Osteocyte (in vitro differentiated cells): ENCODE measurements around the gene TNS4. TPM values are rescaled to one million over a fixed set of nuclear protein-coding genes. Genes with fewer than 3 reads are reported as not detected.

Source experiments
- DNase-seq: peaks from one replicate; pipeline ENCODE4 v3.0.0; 2021; ENCODE audit warnings: mixed read lengths; ENCODE audit not compliant: unreplicated experiment; ENCODE audit errors: extremely low spot score
- H3K27ac Mint-ChIP-seq: one replicate; pipeline ENCODE4 v1.8.0; 2021; ENCODE audit warnings: mild to moderate bottlenecking, mixed read lengths; ENCODE audit not compliant: unreplicated experiment
- H3K27me3 Mint-ChIP-seq: one replicate; pipeline ENCODE4 v1.8.0; 2021; ENCODE audit warnings: mixed read lengths; ENCODE audit not compliant: unreplicated experiment
- H3K36me3 Mint-ChIP-seq: one replicate; pipeline ENCODE4 v1.8.0; 2021; ENCODE audit warnings: mixed read lengths; ENCODE audit not compliant: unreplicated experiment
- H3K4me1 Mint-ChIP-seq: one replicate; pipeline ENCODE4 v1.8.0; 2021; ENCODE audit warnings: mixed read lengths; ENCODE audit not compliant: unreplicated experiment
- H3K4me3 Mint-ChIP-seq: one replicate; pipeline ENCODE4 v1.8.0; 2021; ENCODE audit warnings: mild to moderate bottlenecking, moderate library complexity, mixed read lengths; ENCODE audit not compliant: unreplicated experiment
- H3K9me3 Mint-ChIP-seq: one replicate; pipeline ENCODE4 v1.8.0; 2021; ENCODE audit warnings: mixed read lengths; ENCODE audit not compliant: unreplicated experiment
- total RNA-seq: library from RNA; stranded (reverse); gene quantifications from 2 replicates; pipeline ENCODE4 v1.2.1, GENCODE V29; 2021
- TF ChIP-seq, protein P1 (sequence below): fragments of 200-600 bp; sonication (generic); IDR thresholded peaks from 2 replicates; pipeline ENCODE4 v1.5.0; 2021; ENCODE audit warnings: antibody characterized with exemption, mild to moderate bottlenecking, moderate library complexity

Gene TNS4
- total RNA-seq, 1 donor from 2014 or later: 0.73 TPM

DNA sequence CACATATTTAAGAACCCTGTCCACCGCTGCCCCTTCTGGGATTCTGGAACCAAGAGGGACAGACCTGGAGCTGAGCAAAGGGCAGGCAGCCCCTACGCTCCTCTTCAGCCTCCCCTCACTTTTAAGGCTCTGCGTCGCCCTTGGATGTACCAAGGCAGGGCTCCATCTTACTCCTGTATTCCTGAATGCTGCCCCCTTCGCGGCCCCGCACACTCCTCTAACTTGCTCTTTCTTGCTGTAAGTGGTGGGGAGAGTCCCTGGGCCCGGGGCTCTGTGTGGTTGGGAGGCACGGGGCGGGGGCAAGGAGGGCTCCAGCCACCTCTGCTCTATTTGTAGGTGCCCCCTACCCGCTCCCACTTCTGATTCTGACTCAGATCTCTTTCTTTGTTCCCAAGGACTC, 1.2 kb downstream of the TNS4 start:
- peaks cover 28% of the 10 kb centered on the region for H3K4me1 Mint-ChIP-seq
- H3K4me3 Mint-ChIP-seq: peak overlapping the region; percentile 22
- DNase-seq: no peak
- H3K27ac Mint-ChIP-seq: peak overlapping the region; percentile 67
- H3K9me3 Mint-ChIP-seq: no peaks in the 10 kb centered on the region
- no peaks in the 10 kb centered on the region for H3K27me3 Mint-ChIP-seq
- TF ChIP-seq, protein P1, sequence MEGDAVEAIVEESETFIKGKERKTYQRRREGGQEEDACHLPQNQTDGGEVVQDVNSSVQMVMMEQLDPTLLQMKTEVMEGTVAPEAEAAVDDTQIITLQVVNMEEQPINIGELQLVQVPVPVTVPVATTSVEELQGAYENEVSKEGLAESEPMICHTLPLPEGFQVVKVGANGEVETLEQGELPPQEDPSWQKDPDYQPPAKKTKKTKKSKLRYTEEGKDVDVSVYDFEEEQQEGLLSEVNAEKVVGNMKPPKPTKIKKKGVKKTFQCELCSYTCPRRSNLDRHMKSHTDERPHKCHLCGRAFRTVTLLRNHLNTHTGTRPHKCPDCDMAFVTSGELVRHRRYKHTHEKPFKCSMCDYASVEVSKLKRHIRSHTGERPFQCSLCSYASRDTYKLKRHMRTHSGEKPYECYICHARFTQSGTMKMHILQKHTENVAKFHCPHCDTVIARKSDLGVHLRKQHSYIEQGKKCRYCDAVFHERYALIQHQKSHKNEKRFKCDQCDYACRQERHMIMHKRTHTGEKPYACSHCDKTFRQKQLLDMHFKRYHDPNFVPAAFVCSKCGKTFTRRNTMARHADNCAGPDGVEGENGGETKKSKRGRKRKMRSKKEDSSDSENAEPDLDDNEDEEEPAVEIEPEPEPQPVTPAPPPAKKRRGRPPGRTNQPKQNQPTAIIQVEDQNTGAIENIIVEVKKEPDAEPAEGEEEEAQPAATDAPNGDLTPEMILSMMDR: no peak
- H3K36me3 Mint-ChIP-seq: no peaks in the 10 kb centered on the region

DNA sequence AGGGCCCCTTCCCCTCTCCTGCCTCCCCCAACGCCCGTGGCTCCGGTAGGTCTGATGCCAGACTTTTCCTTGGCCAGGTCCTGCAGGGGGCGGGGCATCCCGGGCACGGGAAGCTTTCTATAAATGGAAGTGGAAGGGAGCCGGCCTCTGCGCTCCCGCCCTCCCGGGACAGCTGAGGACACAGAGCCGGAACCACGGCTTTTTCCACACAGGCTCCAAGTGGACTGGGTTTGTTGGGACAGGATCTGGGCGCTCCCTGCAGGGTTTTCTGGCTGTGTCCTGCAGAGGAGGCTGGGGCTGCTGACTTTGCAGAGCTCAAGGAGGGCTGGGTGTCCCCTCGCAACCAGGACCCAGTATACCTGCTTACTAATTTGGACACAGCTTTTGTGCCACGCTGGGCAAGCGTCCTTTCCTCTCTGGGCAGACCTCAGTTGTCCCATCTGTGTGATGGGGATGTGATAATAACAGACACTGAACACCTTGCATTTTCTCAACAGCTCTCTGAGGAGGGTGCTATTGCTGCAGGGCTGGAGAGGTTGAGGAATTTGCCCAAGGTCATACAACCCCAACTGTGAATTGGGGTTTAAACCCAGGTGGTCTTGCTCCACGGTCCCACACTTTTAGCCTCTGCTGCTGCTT, 1.8 kb downstream of the TNS4 start:
- Mint-ChIP-seq H3K27ac (peak overlapping the region; percentile 89), H3K4me3 (peak overlapping the region; percentile 18), H3K9me3 (no peaks in the 10 kb centered on the region), H3K36me3 (no peaks in the 10 kb centered on the region), H3K4me1 (peaks cover 28% of the 10 kb centered on the region), H3K27me3 (no peaks in the 10 kb centered on the region)
- TF ChIP-seq, protein P1: peak; percentile 21
- no peak for DNase-seq

DNA sequence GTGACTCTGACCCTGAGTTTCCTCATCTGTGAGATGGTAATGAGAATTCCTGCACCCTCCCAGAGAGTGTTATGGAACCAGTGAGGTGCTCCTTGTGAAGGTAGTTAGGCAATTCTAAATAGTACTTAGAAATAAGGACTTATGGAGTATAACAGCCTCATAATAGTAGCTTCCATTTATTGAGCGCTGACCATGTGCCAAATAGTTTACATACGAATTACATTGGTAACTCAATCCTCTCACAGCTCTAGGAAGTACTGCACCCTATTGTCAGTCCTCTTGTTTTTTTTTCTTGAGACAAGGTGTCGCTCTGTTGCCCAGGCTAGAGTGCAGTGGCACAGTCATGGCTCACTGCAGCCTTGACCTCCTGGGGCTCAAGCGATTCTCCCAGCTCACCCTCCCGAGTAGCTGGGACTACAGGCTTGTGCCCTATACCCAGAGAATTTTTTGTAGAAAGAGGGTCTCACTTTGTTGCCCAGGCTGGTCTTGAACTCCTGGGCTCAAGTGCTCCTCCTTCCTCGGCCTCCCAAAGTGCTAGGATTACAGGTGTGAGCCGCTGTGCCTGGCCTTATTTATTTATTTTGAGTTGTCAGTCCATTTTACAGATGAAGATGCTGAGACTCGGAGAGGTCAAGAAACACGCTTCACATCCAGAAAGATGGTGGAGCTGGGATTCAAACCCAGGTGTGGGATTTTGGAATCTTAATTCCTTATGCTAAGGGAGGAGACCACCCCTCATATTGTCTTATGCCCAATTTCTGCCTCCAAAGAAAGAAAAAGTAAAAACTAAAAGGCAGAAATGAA, 2.9 kb downstream of the TNS4 start:
- Mint-ChIP-seq H3K27me3 (no peaks in the 10 kb centered on the region), H3K4me1 (peaks cover 29% of the 10 kb centered on the region), H3K27ac (peak overlapping the region; percentile 35), H3K4me3 (no peak overlapping the region), H3K36me3 (no peaks in the 10 kb centered on the region), H3K9me3 (no peaks in the 10 kb centered on the region)
- TF ChIP-seq, protein P1: no peak
- DNase-seq: no peak

DNA sequence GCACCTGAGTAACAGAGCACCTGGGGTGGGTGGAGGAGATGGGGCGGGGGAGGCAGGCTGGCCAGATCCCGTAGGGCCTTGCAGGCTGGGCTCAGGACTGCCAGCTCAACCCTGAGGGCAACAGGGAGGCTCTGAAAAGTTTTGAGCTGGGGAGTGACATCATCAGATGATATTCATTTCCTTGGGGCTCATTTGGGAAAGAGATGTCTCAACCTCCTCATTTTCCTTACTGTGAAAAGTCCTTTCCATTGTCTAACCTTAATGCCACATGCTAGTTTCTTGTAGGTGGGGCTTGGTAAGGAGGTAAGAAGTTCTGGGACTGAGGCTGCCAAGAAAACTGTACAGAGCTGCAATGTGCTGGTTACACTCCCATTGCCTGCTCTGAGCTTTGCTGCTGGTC, 3.7 kb downstream of the TNS4 start:
- peak overlapping the region; percentile 35 for H3K27ac Mint-ChIP-seq
- peaks cover 35% of the 10 kb centered on the region for H3K4me1 Mint-ChIP-seq
- no peaks in the 10 kb centered on the region for H3K27me3 Mint-ChIP-seq
- TF ChIP-seq, protein P1: no peak
- H3K9me3 Mint-ChIP-seq: no peaks in the 10 kb centered on the region
- H3K36me3 Mint-ChIP-seq: no peaks in the 10 kb centered on the region
- DNase-seq: no peak
- no peak overlapping the region for H3K4me3 Mint-ChIP-seq
